IgD-negative memory B cell (primary cell): Measurements from ENCODE around the gene CHRM1. TPM values are rescaled to one million over a fixed set of nuclear protein-coding genes. Genes with fewer than 3 reads are reported as not detected.
A peak's percentile ranks its signal among the peaks of the same experiment; 100 is the strongest.
"Not testable (repeated sequence)": the region's sequence is repeated elsewhere in the genome, so short reads cannot be mapped to it uniquely, and the experiment has no call there.

Experiments
- H3K27ac Mint-ChIP-seq, 3 donors: one replicate each; pipeline ENCODE4 v1.8.0; 2020 to 2022; ENCODE audit warnings: mild to moderate bottlenecking in 3 of 3, mixed read lengths in 3 of 3, moderate library complexity in 1 of 3
- H3K27me3 Mint-ChIP-seq: one replicate; pipeline ENCODE4 v1.8.0; 2021; ENCODE audit warnings: mixed read lengths
- H3K36me3 Mint-ChIP-seq: one replicate; pipeline ENCODE4 v1.8.0; 2020; ENCODE audit warnings: mild to moderate bottlenecking, mixed read lengths
- H3K4me1 Mint-ChIP-seq, 3 donors: one replicate each; pipeline ENCODE4 v1.8.0; 2020 to 2022; ENCODE audit warnings: mixed read lengths in 3 of 3, mild to moderate bottlenecking in 1 of 3
- H3K4me3 Mint-ChIP-seq, 4 donors: one replicate each; pipeline ENCODE4 v1.8.0; 2020 to 2022; ENCODE audit warnings: mild to moderate bottlenecking in 4 of 4, mixed read lengths in 4 of 4, moderate library complexity in 3 of 4
- H3K9me3 Mint-ChIP-seq, 3 donors: one replicate each; pipeline ENCODE4 v1.8.0; 2020 to 2021; ENCODE audit warnings: mixed read lengths in 3 of 3, mild to moderate bottlenecking in 1 of 3
- polyA plus RNA-seq: library from polyadenylated mRNA; unstranded; fragments of 300-500 nt; fragmentation: Illumina TruSeq; gene quantifications from one replicate; pipeline ENCODE4 v1.2.3, GENCODE V29; 2021

The CHRM1 gene
- polyA plus RNA-seq, 1 donor from 2014 or later = not detected

DNA sequence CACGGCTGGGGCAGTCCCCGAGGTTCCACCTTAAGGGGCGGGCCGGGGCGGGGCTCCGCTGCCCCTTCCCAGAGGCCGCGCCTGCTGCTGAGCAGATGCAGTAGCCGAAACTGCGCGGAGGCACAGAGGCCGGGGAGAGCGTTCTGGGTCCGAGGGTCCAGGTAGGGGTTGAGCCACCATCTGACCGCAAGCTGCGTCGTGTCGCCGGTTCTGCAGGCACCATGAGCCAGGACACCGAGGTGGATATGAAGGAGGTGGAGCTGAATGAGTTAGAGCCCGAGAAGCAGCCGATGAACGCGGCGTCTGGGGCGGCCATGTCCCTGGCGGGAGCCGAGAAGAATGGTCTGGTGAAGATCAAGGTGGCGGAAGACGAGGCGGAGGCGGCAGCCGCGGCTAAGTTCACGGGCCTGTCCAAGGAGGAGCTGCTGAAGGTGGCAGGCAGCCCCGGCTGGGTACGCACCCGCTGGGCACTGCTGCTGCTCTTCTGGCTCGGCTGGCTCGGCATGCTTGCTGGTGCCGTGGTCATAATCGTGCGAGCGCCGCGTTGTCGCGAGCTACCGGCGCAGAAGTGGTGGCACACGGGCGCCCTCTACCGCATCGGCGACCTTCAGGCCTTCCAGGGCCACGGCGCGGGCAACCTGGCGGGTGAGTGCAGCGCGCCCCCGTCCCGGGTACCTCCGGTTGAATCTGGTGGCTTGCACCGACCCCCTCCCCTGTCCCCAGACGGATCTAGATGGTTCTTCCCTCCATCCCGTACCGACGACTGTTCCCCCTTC, 40.2 kb downstream of the CHRM1 start, which contains the start of gene SLC3A2:
TSS of gene SLC3A2 (plus strand) at position 94 of the 776 bp plus-strand sequence. CDS start at position 222, 128 bp downstream.
- peak within 1 kb of the TSS; percentile 98 to 100 (median 100) for H3K27ac Mint-ChIP-seq
- H3K9me3 Mint-ChIP-seq = no peaks in the 10 kb centered on the region
- peak within 1 kb of the TSS; percentile 99 to 100 (median 100) for H3K4me3 Mint-ChIP-seq
- H3K36me3 Mint-ChIP-seq = peaks cover 8% of the 10 kb centered on the region
- peaks cover 24 to 52% (median 27%) of the 10 kb centered on the region in 3 donors for H3K4me1 Mint-ChIP-seq
- H3K27me3 Mint-ChIP-seq = no peaks in the 10 kb centered on the region

DNA sequence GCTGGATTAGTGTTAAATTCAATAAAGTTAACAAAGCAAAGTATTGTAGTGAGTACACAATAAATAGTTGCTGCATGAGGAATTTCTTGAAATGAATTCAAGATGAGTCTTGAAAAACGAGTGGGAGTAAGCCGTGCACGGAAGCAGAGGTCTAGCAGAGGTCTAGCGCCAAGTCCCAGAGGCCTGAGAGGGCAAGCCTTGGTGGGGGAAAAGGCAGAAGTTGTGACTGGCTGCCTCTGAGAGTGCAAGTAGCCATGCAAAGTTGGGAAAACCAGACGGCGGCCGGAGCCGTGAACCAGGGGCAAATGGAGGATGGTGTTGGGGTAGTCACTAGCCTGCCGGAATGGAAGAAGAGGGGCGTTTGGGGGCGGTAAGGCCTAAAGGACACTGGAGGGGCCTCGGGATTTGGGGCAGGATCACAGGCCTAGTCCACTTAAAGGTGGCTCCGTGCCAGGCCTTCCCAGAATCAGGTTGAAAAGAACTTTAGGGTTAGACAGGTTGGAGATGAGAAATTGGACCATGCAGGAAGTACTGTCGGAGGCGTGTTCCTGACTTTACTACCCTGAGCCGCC, 40.8 kb downstream of the CHRM1 start:
- peaks cover 24 to 54% (median 25%) of the 10 kb centered on the region in 3 donors for H3K4me1 Mint-ChIP-seq
- H3K4me3 Mint-ChIP-seq = peak overlapping the region; percentile 99 to 100 (median 100)
- H3K27me3 Mint-ChIP-seq = no peaks in the 10 kb centered on the region
- no peaks in the 10 kb centered on the region for H3K9me3 Mint-ChIP-seq
- peaks cover 8% of the 10 kb centered on the region for H3K36me3 Mint-ChIP-seq
- peak overlapping the region; percentile 98 to 100 (median 100) for H3K27ac Mint-ChIP-seq

DNA sequence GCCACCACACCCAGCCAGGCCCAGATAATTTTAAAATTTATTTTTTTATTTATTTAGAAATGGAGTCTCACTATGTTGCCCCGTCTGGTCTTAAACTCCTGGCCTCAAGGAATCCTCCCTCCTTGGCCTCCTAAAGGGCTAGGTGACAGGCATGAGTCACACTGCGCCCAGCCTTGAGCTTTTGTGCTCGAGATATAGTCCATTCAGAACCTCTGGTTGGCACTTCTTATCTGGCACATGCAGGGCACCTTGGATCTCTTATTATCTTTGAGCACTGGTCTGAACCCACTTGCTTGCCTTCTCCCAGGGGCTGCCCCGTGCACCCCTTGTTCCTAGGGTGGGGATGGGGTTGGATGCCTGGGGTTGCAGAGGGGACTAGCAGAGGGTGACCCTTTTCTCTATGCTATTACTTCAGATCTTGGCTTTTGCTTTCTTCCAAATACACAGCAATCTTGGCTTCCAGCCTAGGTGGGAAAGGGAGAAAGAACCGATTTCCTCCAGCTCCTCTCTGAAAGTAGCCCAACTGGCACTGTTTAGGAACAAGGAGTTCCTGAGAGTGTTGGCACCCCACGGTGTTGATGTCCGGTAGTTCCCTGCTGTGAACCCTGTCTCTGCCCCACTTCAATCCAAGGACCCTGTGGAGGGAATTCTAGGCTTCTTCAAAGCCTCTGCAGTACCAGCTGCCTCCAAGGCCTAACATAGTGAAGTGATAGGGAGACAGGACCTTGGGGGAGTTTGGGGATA, 41.8 kb downstream of the CHRM1 start:
- H3K4me3 Mint-ChIP-seq = peak overlapping the region; percentile 99 to 100 (median 100)
- no peaks in the 10 kb centered on the region for H3K27me3 Mint-ChIP-seq
- H3K36me3 Mint-ChIP-seq = peaks cover 8% of the 10 kb centered on the region
- peaks cover 24 to 54% (median 25%) of the 10 kb centered on the region in 3 donors for H3K4me1 Mint-ChIP-seq
- no peaks in the 10 kb centered on the region for H3K9me3 Mint-ChIP-seq
- peak overlapping the region in 1 of 3 donors; percentile 98 for H3K27ac Mint-ChIP-seq

DNA sequence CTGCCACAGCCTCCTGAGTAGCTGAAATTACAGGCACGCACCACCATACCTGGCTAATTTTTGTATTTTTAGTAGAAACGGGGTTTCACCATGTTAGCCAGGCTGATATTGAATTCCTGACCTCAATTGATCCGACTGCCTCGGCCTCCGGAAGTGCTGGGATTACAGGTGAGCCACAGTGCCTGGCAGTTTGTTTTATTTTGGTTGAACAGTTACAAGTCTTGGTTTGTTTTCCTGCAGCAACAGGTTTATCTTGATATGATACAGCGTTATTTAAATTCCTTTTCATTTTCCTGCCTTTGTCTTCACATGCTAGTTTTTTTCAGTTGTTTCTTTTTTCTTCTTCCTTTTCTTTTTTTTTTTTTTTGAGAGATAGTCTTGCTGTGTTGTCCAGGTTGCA, 44.5 kb downstream of the CHRM1 start:
- Mint-ChIP-seq H3K9me3 (no peaks in the 10 kb centered on the region), H3K4me3 (peak overlapping the region in 1 of 4 donors; percentile 61), H3K27ac (peak overlapping the region in 1 of 3 donors; percentile 27), H3K27me3 (no peaks in the 10 kb centered on the region), H3K4me1 (peaks cover 8 to 30% (median 11%) of the 10 kb centered on the region in 3 donors), H3K36me3 (no peaks in the 10 kb centered on the region)

DNA sequence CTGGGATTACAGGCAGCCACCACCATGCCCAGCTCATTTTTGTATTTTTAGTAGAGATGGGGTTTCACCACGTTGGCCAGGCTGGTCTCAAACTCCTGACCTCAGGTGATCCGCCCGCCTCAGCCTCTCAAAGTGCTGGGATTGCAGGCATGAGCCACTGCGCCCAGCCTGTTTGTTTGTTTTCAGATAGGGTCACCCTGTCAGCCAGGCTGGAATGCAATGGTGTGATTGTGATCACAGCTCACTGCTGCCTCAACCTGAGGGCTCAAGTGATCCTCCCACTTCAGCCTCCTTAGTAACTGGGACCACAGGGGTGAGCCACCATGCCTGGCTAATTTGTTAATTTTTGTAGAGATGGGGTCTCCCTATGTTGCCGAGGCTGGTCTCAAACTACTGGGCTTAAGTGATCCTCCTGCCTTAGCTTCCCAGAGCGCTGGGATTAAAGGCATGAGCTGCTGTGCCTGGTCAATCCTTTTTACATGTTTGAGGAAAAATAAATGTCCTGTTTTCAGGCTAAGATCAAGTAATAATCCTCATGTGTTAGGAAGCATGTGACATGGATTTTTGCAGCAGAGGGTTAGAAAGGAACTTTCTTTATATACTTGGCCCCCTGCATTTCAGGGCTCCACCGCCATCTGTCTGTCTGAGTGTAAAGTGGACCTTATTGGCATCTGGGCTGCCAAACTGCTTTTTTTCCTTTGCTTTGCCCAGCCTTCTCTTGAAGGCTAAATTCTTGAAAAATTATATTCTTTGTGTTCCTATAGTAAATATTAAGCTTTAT, 45.3 kb downstream of the CHRM1 start:
- H3K4me3 Mint-ChIP-seq = peak overlapping the region in 1 of 4 donors; percentile 61
- no peaks in the 10 kb centered on the region for H3K36me3 Mint-ChIP-seq
- H3K4me1 Mint-ChIP-seq = peaks cover 8 to 23% (median 11%) of the 10 kb centered on the region in 3 donors
- peak overlapping the region in 1 of 3 donors; percentile 93 for H3K27ac Mint-ChIP-seq
- no peaks in the 10 kb centered on the region for H3K27me3 Mint-ChIP-seq
- no peaks in the 10 kb centered on the region for H3K9me3 Mint-ChIP-seq

DNA sequence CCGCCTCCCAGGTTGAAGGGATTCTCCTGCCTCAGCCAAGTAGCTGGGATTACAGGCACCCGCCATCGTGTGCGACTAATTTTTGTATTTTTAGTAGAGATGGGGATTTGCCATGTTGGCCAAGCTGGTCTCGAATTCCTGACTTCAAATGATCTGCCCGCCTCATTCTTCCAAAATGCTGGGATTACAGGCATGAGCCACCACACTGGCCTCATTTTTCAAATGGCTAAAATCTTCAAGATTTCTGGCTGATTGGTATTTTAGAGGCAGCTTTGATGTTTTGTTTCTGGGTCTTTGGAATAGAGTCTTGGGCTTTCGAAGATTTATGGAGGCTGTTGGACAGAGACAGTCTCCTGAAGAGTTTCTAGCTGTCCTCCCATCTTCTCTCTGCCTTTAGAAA, 46.3 kb downstream of the CHRM1 start:
- H3K4me1 Mint-ChIP-seq = peaks cover 4 to 13% (median 4%) of the 10 kb centered on the region in 3 donors
- no peak overlapping the region for H3K27ac Mint-ChIP-seq
- no peak overlapping the region for H3K4me3 Mint-ChIP-seq
- no peaks in the 10 kb centered on the region for H3K9me3 Mint-ChIP-seq
- no peaks in the 10 kb centered on the region for H3K27me3 Mint-ChIP-seq
- no peaks in the 10 kb centered on the region for H3K36me3 Mint-ChIP-seq

DNA sequence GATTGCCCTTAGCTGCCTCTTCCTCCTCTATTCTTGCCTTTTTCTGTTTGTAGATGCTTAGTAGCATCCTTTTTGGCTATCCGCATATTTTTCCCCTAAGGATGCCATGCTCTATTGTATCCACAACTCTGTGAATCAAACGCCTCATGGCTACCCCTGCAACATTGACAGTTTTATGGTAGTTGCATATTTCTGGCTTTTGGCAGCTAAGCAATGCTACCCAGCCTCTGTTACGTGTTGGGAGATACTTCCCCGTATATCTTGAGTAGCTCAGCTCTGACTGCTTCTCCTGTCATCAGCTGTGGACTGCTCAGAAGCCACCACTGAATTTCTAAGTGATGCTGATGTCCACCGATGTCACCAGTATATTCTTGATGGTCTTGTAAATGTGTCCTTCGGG, 55.5 kb downstream of the CHRM1 start:
- Mint-ChIP-seq H3K27ac (no peak overlapping the region), H3K4me1 (peaks cover 5 to 11% (median 5%) of the 10 kb centered on the region in 3 donors), H3K36me3 (no peaks in the 10 kb centered on the region), H3K27me3 (no peaks in the 10 kb centered on the region), H3K9me3 (no peaks in the 10 kb centered on the region), H3K4me3 (no peak overlapping the region)

DNA sequence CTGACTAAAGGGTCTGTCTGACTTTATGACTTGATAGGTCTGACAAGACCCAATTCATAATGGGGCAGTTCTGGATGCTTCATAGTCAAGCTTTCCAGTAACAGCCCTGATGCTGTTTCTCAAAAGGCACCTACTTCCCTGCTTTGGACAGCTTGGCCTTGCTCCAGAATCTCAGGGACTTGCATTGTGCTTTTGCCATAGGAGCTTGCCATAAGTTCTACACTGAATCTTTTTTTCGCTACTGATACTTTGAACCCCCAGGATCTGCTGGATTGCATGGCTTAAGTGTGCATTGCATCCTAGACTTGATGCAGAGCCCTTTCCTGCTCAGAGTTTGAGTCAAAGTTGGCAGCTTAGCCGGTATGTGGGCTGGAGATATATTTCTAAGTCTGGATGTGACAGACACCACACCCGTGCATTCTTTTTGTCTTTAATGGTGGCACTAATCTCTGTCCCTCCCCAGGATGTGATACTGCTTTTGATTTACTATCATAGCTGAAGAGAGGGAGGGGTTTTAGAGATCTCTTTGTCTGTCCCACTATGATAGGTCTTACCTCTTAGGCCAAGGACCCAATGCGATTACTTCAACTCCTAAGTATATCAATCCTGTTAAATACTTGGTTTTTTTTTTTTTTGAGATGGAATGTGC, 57.4 kb downstream of the CHRM1 start:
- Mint-ChIP-seq H3K27ac (no peak overlapping the region), H3K27me3 (no peaks in the 10 kb centered on the region), H3K36me3 (no peaks in the 10 kb centered on the region), H3K9me3 (no peaks in the 10 kb centered on the region), H3K4me1 (peaks cover 5 to 11% (median 5%) of the 10 kb centered on the region in 3 donors), H3K4me3 (no peak overlapping the region)

DNA sequence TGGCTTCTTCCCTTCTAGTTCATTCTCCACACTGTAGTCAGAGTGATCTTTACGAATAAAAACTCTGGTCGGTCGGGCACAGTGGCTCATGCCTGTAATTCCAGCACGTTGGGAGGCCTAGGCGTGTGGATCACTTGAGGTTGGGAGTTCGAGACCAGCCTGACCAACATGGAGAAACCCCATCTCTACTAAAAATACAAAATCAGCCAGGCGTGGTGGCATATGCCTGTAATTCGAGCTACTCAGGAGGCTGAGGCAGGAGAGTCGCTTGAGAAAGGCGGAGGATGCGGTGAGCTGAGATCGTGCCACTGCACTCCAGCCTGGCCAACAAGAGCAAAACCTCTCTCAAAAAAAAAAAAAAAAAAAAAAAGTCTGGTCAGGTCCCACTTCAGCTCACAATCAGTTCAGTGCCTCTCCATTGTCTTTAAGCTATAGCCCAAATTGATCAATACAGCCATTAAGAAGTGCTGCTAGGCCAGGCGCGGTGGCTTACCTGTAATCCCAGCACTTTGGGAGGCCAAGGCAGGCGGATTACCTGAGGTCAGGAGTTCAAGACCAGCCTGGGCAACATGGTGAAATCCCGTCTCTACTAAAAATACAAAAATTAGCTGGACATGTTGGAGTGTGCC, 59.5 kb downstream of the CHRM1 start:
- H3K36me3 Mint-ChIP-seq, H3K9me3 Mint-ChIP-seq, H3K27me3 Mint-ChIP-seq: not testable (repeated sequence)
- Mint-ChIP-seq H3K4me1 (peaks cover 5 to 20% (median 9%) of the 10 kb centered on the region in 3 donors), H3K4me3 (peak overlapping the region in 1 of 4 donors; percentile 34), H3K27ac (peak overlapping the region in 1 of 3 donors; percentile 82)

DNA sequence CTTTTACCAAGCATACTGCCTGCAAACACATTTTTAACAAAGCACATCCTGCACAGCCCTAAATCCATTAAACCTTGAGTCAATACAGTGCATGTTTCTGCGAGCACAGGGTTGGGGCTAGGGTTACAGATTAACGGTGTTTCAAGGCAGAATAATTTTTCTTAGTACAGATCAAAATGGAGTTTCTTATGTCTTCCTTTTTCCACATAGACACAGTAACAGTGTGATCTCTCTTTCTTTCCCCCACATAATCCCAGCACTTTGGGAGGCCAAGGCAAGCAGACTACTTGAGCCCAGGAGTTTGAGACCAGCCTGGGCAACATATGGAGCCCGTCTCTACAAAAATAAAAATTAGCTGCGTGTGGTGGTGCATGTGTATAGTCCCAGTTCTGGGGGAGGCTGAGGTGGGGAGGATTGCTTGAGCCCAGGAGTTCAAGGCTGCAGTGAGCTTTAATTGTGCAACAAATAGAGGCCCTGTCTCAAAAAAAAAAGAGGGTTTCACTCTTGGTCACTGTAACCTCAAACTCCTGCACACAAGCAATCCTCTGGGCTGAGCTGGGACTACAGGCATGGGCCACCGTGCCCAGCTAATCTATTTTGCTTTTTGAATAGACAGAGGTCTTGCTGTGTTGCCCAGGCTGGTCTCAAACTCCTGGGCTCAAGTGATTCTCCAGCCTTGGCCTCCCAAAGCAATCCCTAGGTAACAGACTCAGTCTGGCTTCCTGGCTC, 60.2 kb downstream of the CHRM1 start:
- H3K9me3 Mint-ChIP-seq = no peaks in the 10 kb centered on the region
- H3K36me3 Mint-ChIP-seq = no peaks in the 10 kb centered on the region
- H3K27me3 Mint-ChIP-seq = no peaks in the 10 kb centered on the region
- peak overlapping the region in 1 of 3 donors; percentile 82 for H3K27ac Mint-ChIP-seq
- H3K4me1 Mint-ChIP-seq = peaks cover 7 to 20% (median 13%) of the 10 kb centered on the region in 3 donors
- H3K4me3 Mint-ChIP-seq = peak overlapping the region in 1 of 4 donors; percentile 34

DNA sequence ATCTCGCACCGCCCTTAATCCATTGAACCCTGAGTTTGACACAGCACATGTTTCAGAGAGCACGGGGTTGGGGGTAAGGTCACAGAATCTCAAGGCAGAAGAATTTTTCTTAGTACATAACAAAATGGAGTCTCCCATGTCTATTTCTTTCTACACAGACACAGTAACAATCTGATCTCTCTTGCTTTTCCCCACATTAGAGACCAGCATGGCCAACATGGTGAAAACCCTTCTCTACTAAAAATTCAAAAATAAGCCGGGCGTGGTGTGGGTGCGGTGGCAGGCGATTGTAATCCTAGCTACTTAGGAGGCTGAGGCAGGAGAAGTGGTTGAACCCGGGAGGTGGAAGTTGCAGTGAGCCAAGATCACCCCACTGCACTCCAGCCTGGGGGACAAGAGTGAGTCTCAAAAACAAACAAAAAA, 61.9 kb downstream of the CHRM1 start:
- not testable (repeated sequence) for H3K27me3 Mint-ChIP-seq, H3K27ac Mint-ChIP-seq, H3K9me3 Mint-ChIP-seq, H3K36me3 Mint-ChIP-seq
- peak overlapping the region in 1 of 4 donors; percentile 36 for H3K4me3 Mint-ChIP-seq
- peaks cover 19 to 24% (median 22%) of the 10 kb centered on the region in 3 donors for H3K4me1 Mint-ChIP-seq
